ENCODE data around the gene MKLN1. TPM values are rescaled to one million over a fixed set of nuclear protein-coding genes. Genes with fewer than 3 reads are reported as not detected.

Gene MKLN1
- total RNA-seq, 2 experiments from 2014 or later, result 38.5 TPM

DNA sequence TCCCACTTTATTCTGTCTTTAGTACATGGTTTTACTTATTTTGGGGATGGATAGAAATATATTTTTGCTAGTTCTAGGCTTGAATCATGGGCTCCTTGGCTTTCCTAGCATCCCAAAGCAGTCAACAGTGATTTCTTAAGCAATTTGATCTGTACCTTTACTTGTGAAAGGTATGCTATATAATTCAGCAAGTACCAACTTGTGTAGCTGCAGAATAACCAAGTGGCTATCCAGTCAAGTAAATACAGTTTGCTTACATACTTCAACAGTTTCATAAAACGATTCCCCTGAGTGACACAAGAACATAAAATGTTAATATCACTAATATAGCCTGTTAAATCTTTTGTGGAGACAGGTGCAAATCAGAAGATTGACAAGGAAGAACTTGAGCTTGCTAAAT is 161.5 kb downstream of the MKLN1 start:
- no peaks in the 10 kb centered on the region for H3K36me3 Mint-ChIP-seq (ENCODE audit: low read depth)
- H3K27ac Mint-ChIP-seq, result no peak overlapping the region
- no peaks in the 10 kb centered on the region for H3K9me3 Mint-ChIP-seq
- TF ChIP-seq, protein P1, sequence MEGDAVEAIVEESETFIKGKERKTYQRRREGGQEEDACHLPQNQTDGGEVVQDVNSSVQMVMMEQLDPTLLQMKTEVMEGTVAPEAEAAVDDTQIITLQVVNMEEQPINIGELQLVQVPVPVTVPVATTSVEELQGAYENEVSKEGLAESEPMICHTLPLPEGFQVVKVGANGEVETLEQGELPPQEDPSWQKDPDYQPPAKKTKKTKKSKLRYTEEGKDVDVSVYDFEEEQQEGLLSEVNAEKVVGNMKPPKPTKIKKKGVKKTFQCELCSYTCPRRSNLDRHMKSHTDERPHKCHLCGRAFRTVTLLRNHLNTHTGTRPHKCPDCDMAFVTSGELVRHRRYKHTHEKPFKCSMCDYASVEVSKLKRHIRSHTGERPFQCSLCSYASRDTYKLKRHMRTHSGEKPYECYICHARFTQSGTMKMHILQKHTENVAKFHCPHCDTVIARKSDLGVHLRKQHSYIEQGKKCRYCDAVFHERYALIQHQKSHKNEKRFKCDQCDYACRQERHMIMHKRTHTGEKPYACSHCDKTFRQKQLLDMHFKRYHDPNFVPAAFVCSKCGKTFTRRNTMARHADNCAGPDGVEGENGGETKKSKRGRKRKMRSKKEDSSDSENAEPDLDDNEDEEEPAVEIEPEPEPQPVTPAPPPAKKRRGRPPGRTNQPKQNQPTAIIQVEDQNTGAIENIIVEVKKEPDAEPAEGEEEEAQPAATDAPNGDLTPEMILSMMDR (IDR thresholded peaks at IDR 0.05), result no peak
- H3K4me3 Mint-ChIP-seq, result no peak overlapping the region
- ChIA-PET POLR2A (no interaction called here), CTCF (interaction anchor here (1.0 to 5.1 kb wide), 6 partner anchors 11 to 252 kb away, joined by 3 to 25 read pairs (median 5); no protein-coding TSS in a partner anchor)
- H3K4me1 Mint-ChIP-seq (ENCODE audit: low read depth), result no peaks in the 10 kb centered on the region
- H3K27me3 Mint-ChIP-seq, result no peaks in the 10 kb centered on the region
- intact Hi-C loops (cut with micrococcal nuclease), result no loop called here
- DNase-seq (no peak), ATAC-seq (no peak)

DNA sequence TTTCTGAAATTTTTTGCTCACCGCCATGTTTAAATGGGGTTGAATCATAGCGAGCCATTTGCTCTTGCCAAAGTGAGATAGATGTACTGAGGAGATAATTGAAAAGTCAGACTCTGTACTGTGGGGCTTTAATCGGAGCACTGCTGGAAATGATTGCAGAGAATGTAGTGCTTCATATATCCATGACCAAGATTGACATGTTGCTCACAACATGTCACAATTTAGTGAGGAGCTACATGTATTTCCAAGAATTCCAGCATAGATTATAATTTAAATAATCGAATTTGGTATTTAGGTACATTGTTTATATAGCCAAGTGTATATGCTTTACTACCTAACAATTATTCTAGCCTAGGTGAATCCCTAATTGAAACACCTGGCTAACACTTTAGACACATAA is 162.2 kb downstream of the MKLN1 start:
- TF ChIP-seq, protein P1 (IDR thresholded peaks at IDR 0.05), result no peak
- Mint-ChIP-seq H3K27me3 (no peaks in the 10 kb centered on the region), H3K4me1 (ENCODE audit: low read depth) (no peaks in the 10 kb centered on the region), H3K4me3 (no peak overlapping the region), H3K27ac (no peak overlapping the region), H3K36me3 (ENCODE audit: low read depth) (no peaks in the 10 kb centered on the region), H3K9me3 (no peaks in the 10 kb centered on the region)
- intact Hi-C loops (cut with micrococcal nuclease), result no loop called here
- no peak for ATAC-seq
- CTCF ChIA-PET, result interaction anchor here (1.5 to 5.1 kb wide), 4 partner anchors 10 to 252 kb away, joined by 3 to 25 read pairs (median 10); no protein-coding TSS in a partner anchor
- no peak for DNase-seq
- POLR2A ChIA-PET, result no interaction called here

DNA sequence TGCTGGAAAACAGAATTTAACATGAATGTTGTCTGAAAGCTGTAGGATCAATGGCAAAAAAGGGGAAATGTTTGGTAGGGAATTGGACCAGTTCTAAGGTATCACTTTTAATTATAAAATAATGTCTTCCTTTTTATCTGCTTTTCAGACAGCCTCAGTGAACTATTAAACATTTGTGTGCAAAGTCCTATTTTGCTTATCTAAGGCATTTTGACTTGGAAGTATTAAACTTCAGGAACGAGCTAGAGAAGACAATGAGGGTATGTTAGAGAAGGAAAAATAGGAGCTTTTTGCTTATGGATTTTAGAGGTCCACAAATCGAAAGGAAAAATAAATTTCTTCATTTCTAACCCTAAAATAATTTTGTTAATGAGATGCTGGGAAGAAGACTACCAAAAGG is 165.4 kb downstream of the MKLN1 start:
- CTCF ChIA-PET, result interaction anchor here (1.1 to 5.1 kb wide), 7 partner anchors 8 to 54 kb away, joined by 3 to 25 read pairs (median 4); no protein-coding TSS in a partner anchor
- Mint-ChIP-seq H3K36me3 (ENCODE audit: low read depth) (no peaks in the 10 kb centered on the region), H3K4me3 (no peak overlapping the region), H3K4me1 (ENCODE audit: low read depth) (no peaks in the 10 kb centered on the region), H3K9me3 (no peaks in the 10 kb centered on the region), H3K27ac (no peak overlapping the region), H3K27me3 (no peaks in the 10 kb centered on the region)
- no peak for DNase-seq
- intact Hi-C loops (cut with micrococcal nuclease), result no loop called here
- POLR2A ChIA-PET, result interaction anchor here (1.4 kb wide), 1 partner anchor 10 kb away, joined by 3 read pairs; no protein-coding TSS in a partner anchor
- ATAC-seq, result no peak
- TF ChIP-seq, protein P1 (IDR thresholded peaks at IDR 0.05), result no peak

DNA sequence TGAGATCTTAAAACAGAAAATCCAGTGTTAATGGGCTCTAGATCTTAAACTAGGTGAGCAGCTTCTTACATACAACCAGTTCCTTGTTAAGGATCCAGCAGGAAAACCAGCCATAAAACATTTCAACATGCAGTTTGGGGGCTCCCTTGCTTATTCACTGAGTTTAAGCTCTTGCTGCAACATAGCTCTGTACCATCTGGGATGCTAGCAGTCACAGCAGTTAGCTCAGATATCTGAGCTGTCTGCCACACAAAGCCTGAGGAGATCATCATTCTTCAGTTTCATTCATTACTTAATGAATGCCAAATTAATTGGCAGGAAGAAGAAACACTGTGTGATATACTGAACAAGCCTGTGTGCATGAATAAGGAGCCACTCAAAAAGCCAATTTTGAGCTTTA is 165.9 kb downstream of the MKLN1 start:
- H3K27ac Mint-ChIP-seq, result no peak overlapping the region
- POLR2A ChIA-PET, result no interaction called here
- no peaks in the 10 kb centered on the region for H3K36me3 Mint-ChIP-seq (ENCODE audit: low read depth)
- no peaks in the 10 kb centered on the region for H3K9me3 Mint-ChIP-seq
- no peak overlapping the region for H3K4me3 Mint-ChIP-seq
- no peaks in the 10 kb centered on the region for H3K27me3 Mint-ChIP-seq
- DNase-seq (no peak), ATAC-seq (no peak)
- intact Hi-C loops (cut with micrococcal nuclease), result no loop called here
- no peaks in the 10 kb centered on the region for H3K4me1 Mint-ChIP-seq (ENCODE audit: low read depth)
- TF ChIP-seq, protein P1 (IDR thresholded peaks at IDR 0.05), result no peak
- CTCF ChIA-PET, result interaction anchor here (1.1 to 5.1 kb wide), 6 partner anchors 9 to 54 kb away, joined by 3 to 25 read pairs (median 5); no protein-coding TSS in a partner anchor

DNA sequence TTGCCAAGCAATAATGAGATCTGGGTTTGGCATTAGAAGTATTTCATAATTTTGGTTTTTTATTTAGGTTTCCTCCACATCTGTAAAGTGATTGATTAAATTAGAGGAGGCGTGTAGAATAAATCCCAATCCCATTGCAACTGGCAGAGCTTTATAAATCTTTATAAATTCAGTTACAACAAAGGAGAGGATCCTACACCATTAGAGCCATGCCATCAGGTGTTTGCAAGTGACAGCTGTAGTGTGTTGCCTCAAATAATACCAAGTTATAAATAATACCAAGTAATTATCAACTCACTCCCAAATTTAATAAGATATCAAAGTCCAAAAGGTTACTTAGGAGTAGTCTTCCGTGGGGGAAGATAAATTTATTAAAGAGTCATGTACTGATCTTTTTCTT is 166.5 kb downstream of the MKLN1 start:
- DNase-seq (no peak), ATAC-seq (no peak)
- ChIA-PET POLR2A (no interaction called here), CTCF (interaction anchor here (1.2 to 5.1 kb wide), 4 partner anchors 11 to 19 kb away, joined by 3 to 25 read pairs (median 6); no protein-coding TSS in a partner anchor)
- no peaks in the 10 kb centered on the region for H3K36me3 Mint-ChIP-seq (ENCODE audit: low read depth)
- intact Hi-C loops (cut with micrococcal nuclease), result no loop called here
- H3K27ac Mint-ChIP-seq, result no peak overlapping the region
- no peaks in the 10 kb centered on the region for H3K9me3 Mint-ChIP-seq
- TF ChIP-seq, protein P1 (IDR thresholded peaks at IDR 0.05), result no peak
- no peak overlapping the region for H3K4me3 Mint-ChIP-seq
- H3K4me1 Mint-ChIP-seq (ENCODE audit: low read depth), result no peaks in the 10 kb centered on the region
- H3K27me3 Mint-ChIP-seq, result no peaks in the 10 kb centered on the region

Measured in activated CD8-positive, alpha-beta T cell treated with anti-CD3 and anti-CD28 coated beads for 36 hours (primary cell).